Measurements from ENCODE around the gene MEGF11.

- no peak for TF ChIP-seq CTCF (IDR thresholded peaks at IDR 0.05)
- TF ChIP-seq ZSCAN20 (CRISPR knock-in tag; IDR thresholded peaks at IDR 0.05): no peak
- TF ChIP-seq BHLHE40 (IDR thresholded peaks at IDR 0.05; ENCODE audit: low read depth, low read length): no peak
- no peak for TF ChIP-seq JUN (IDR thresholded peaks at IDR 0.05)
- no peak for TF ChIP-seq PBX3 (IDR thresholded peaks at IDR 0.05)
- no peak for TF ChIP-seq MAZ (IDR thresholded peaks at IDR 0.05; ENCODE audit: borderline replicate concordance, low read depth, low read length)
- TF ChIP-seq POLR2A (IDR thresholded peaks at IDR 0.05; ENCODE audit: low read length): no peak
Observed at GRCh38 chr15:66294932-66295235, 41.3 kb upstream of the MEGF11 start.
